ENCODE results near the gene CNIH3. TPM values are rescaled to one million over a fixed set of nuclear protein-coding genes. Genes with fewer than 3 reads are reported as not detected.

CNIH3 gene
- total RNA-seq, 2 experiments from 2014 or later = 1.8 to 2.5 TPM

DNA sequence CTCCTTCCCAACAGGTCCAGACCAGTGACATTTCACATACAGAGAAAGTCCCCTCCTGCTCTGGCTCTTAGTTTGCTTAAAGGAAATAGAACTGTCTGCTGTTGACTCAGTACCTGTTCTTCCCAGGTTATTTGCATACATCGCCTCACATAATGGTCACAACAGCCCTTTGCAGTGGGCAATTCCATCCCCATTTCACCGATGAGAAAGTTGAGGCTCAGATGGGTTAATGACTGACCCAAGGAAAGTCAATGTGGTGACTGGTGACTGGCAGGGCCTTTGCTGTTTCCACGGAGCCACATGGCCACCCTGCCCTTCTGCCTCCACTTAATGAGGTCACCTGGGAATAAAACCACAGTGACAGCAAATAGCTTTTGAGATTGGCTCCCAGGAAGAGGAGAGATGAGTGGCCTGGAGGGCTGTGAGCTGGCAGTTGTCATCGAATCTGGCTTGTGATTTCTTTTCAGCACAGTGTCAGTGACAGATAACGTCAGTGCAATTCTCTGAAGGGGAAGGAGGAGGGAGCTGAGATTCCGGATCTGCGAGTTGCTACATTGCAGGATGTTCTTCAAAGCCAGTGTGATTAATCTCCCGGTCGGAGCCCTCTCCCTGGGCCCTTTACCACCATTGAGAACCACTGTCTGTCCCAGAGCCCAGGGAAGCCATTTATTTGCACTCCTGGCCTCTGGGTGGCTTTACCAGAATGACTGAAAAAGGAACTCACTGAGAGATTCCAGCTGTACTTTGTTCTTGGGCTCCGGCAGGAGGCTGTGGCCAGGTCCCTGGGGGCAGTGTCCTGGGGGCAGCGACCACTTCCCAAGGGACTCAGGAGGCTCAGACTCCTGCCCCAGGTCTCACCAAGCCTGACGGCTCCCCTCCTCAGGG, 117.2 kb downstream of the CNIH3 start:
- Histone ChIP-seq H3K4me3 (ENCODE audit: low read length) (no peak overlapping the region), H3K9me3 (ENCODE audit: control insufficient read depth in 1 of 2, insufficient read depth in 1 of 2, low read length in 2 of 2) (no peaks in the 10 kb centered on the region), H3K27ac (ENCODE audit: low read depth in 1 of 2, low read length in 2 of 2) (no peak overlapping the region), H3K4me1 (ENCODE audit: insufficient read depth, low read length) (peaks cover 12% of the 10 kb centered on the region), H3K27me3 (ENCODE audit: control insufficient read depth in 1 of 2, insufficient read depth in 2 of 2, low read length in 2 of 2) (no peaks in the 10 kb centered on the region), H3K36me3 (ENCODE audit: insufficient read depth, low read length) (no peaks in the 10 kb centered on the region)
- DNase-seq (no peak), ATAC-seq (ENCODE audit: poor library complexity) (no peak)
- TF ChIP-seq, protein P1, sequence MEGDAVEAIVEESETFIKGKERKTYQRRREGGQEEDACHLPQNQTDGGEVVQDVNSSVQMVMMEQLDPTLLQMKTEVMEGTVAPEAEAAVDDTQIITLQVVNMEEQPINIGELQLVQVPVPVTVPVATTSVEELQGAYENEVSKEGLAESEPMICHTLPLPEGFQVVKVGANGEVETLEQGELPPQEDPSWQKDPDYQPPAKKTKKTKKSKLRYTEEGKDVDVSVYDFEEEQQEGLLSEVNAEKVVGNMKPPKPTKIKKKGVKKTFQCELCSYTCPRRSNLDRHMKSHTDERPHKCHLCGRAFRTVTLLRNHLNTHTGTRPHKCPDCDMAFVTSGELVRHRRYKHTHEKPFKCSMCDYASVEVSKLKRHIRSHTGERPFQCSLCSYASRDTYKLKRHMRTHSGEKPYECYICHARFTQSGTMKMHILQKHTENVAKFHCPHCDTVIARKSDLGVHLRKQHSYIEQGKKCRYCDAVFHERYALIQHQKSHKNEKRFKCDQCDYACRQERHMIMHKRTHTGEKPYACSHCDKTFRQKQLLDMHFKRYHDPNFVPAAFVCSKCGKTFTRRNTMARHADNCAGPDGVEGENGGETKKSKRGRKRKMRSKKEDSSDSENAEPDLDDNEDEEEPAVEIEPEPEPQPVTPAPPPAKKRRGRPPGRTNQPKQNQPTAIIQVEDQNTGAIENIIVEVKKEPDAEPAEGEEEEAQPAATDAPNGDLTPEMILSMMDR (IDR thresholded peaks at IDR 0.05) = no peak
- H3K4me3 Mint-ChIP-seq = no peak overlapping the region
- H3K27ac Mint-ChIP-seq = no peak overlapping the region
- H3K36me3 Mint-ChIP-seq (ENCODE audit: low read depth) = no peaks in the 10 kb centered on the region
- H3K9me3 Mint-ChIP-seq = no peaks in the 10 kb centered on the region
- peaks cover 3% of the 10 kb centered on the region for H3K27me3 Mint-ChIP-seq
- ChIA-PET POLR2A (no interaction called here), CTCF (no interaction called here)
- peaks cover 19% of the 10 kb centered on the region for H3K4me1 Mint-ChIP-seq (ENCODE audit: low read depth)
- intact Hi-C loops (cut with DNase I, micrococcal nuclease) = no loop called here

DNA sequence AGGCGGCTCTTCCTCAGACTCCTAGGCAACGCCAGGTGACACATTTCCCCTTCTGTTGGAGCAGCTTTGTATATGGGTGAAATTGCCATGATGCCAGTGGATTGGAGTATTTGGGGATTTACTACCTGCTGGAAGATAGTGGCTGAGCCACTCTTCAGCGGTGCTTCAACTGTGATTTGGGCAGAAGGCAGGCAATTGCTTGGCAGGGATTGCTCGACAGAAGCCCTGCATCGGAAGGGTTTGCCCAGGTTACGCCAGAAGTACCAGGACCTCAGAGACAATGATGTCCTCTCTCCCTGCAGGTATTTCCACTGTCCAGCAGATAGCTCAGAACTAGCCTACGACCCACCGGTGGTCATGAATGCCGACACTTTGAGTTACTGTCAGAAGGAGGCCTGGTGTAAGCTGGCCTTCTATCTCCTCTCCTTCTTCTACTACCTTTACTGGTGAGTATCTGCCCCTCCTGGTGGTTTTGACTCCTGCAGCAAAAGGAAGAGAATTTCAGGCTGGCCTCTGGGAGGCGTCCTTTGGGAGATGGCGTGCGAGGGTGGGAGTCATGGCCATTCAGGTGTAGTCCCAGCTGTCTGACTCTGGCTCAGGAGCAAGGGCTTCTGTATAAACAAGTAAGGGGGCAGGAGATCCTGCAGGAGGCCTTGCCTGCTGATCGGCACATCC, 118.3 kb downstream of the CNIH3 start:
- Histone ChIP-seq H3K4me3 (ENCODE audit: low read length) (no peak overlapping the region), H3K27ac (ENCODE audit: low read depth in 1 of 2, low read length in 2 of 2) (no peak overlapping the region), H3K4me1 (ENCODE audit: insufficient read depth, low read length) (peaks cover 12% of the 10 kb centered on the region), H3K9me3 (ENCODE audit: control insufficient read depth in 1 of 2, insufficient read depth in 1 of 2, low read length in 2 of 2) (no peaks in the 10 kb centered on the region), H3K36me3 (ENCODE audit: insufficient read depth, low read length) (no peaks in the 10 kb centered on the region), H3K27me3 (ENCODE audit: control insufficient read depth in 1 of 2, insufficient read depth in 2 of 2, low read length in 2 of 2) (no peaks in the 10 kb centered on the region)
- no peaks in the 10 kb centered on the region for H3K36me3 Mint-ChIP-seq (ENCODE audit: low read depth)
- ATAC-seq (ENCODE audit: poor library complexity) (no peak), DNase-seq (no peak)
- TF ChIP-seq, protein P1 (IDR thresholded peaks at IDR 0.05) = no peak
- H3K4me1 Mint-ChIP-seq (ENCODE audit: low read depth) = peaks cover 19% of the 10 kb centered on the region
- no peak overlapping the region for H3K27ac Mint-ChIP-seq
- H3K27me3 Mint-ChIP-seq = no peaks in the 10 kb centered on the region
- intact Hi-C loops (cut with DNase I, micrococcal nuclease) = no loop called here
- POLR2A ChIA-PET = no interaction called here
- H3K9me3 Mint-ChIP-seq = no peaks in the 10 kb centered on the region
- CTCF ChIA-PET = no interaction called here
- no peak overlapping the region for H3K4me3 Mint-ChIP-seq

DNA sequence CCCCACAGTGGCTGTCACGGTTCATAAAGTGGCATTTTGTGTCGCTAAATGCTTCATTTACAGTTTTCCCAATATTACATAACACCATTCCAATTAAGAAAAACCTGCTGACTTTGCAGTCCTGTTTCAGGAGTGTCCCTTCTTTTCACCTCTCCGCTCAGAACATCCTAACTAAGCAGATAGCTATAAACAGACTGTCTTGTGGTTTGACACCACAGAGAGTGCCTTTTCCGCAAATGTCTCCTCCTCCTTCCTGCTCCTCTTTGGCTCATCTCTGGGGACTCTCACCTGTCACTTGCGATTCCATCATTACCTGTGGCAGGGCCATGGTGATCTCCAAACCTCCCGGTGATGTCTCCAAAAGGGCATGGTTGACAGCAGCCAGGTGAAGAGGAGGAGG, 119.0 kb downstream of the CNIH3 start:
- Histone ChIP-seq H3K9me3 (ENCODE audit: control insufficient read depth in 1 of 2, insufficient read depth in 1 of 2, low read length in 2 of 2) (no peaks in the 10 kb centered on the region), H3K4me1 (ENCODE audit: insufficient read depth, low read length) (peaks cover 12% of the 10 kb centered on the region), H3K4me3 (ENCODE audit: low read length) (no peak overlapping the region), H3K27ac (ENCODE audit: low read depth in 1 of 2, low read length in 2 of 2) (no peak overlapping the region), H3K36me3 (ENCODE audit: insufficient read depth, low read length) (no peaks in the 10 kb centered on the region), H3K27me3 (ENCODE audit: control insufficient read depth in 1 of 2, insufficient read depth in 2 of 2, low read length in 2 of 2) (no peaks in the 10 kb centered on the region)
- DNase-seq (peak in 1 of 14 experiments; percentile 12), ATAC-seq (ENCODE audit: poor library complexity) (no peak)
- H3K4me1 Mint-ChIP-seq (ENCODE audit: low read depth) = peaks cover 19% of the 10 kb centered on the region
- no peaks in the 10 kb centered on the region for H3K27me3 Mint-ChIP-seq
- intact Hi-C loops (cut with DNase I, micrococcal nuclease) = no loop called here
- H3K27ac Mint-ChIP-seq = no peak overlapping the region
- CTCF ChIA-PET = interaction anchor here (1.0 kb wide), 1 partner anchor 11 kb away, joined by 3 read pairs; no protein-coding TSS in a partner anchor
- H3K36me3 Mint-ChIP-seq (ENCODE audit: low read depth) = no peaks in the 10 kb centered on the region
- no peak overlapping the region for H3K4me3 Mint-ChIP-seq
- POLR2A ChIA-PET = no interaction called here
- H3K9me3 Mint-ChIP-seq = no peaks in the 10 kb centered on the region
- TF ChIP-seq, protein P1 (IDR thresholded peaks at IDR 0.05) = no peak
